AG09319 (cell line): ENCODE measurements around the gene ZNF500.
A peak's percentile ranks its signal among the peaks of the same experiment; 100 is the strongest.

Source experiments
- DNase-seq: peaks from one replicate; pipeline ENCODE4 v3.0.0-alpha.2; 2010; ENCODE audit warnings: low read depth; ENCODE audit errors: extremely low read depth
- CTCF ChIP-seq: IDR thresholded peaks from 2 replicates; pipeline ENCODE4 v1.5.1; 2011; ENCODE audit warnings: low read depth, mild to moderate bottlenecking, inconsistent platforms, low read length, moderate library complexity

The ZNF500 gene

DNA sequence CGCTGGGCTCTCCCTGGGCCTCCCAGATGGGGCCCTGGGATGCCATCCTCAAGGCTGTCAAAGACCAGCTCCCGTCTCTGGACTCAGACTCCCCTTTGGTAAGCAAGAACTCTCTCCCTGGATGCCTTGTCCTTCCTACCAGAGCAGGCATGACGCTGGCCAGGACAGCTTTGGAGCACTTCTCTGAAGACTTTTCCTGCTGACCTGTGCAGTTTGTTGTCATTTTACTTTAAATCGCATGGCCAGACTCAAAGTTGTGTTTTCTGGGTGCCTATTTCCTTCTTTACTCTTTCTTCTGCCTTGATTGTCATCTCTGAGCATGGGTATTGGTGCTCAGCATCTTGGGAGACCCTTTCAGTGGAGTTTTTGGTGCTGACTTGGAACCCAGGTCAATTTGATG is 30.4 kb downstream of the ZNF500 start:
- no peak for TF ChIP-seq CTCF
- DNase-seq: no peak

DNA sequence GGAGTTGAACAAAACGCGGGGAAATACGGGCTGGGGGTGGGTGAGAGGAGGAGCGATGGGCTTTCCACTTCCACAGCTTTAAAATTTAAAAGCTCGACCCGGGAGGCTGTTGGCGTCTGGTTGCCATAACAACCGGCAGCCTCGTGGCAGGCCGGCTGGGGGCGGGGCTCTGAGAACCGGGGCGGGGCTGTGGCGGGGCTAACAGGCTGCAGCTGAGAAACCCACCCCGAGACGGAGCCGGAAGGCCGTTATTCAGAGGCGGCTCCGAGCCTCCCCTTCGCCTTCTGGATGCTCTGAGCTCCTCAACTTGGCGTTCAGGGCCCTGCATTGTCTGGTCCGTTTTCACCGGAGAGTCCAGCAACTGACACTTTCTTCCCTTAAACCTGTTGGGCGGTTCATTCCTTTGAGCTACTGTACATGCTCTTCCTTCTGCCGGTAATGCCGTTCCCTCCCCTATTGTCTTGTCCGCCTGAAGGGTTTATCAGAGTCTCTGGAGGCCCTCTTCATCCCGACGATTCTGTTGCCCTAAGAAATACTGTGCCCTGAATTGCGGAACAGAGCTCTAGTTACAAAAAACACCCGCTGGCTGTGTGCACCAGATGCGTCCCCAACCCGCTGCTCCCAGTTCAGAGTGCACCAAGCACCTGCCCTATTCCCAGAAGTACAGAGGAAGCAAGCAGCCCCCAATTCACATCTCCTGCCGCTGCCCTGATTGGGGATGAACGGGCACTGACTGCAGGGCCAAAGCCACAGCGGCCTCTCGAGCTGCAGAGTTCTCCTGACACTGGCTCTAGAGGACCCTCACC is 32.0 kb downstream of the ZNF500 start:
- TF ChIP-seq CTCF: no peak
- peak; percentile 41 for DNase-seq

- TF ChIP-seq CTCF: no peak
- peak; percentile 94 for DNase-seq
Measured at GRCh38 chr16:4734063-4734729, 32.8 kb downstream of the ZNF500 start, which contains the start of the genes ANKS3 and DNAAF8. Gene ANKS3 (minus strand): TSS chr16:4734271. CDS start chr16:4730149, 4,122 bp downstream. Gene DNAAF8 (plus strand): TSS chr16:4734537. CDS start chr16:4736515, 1,978 bp downstream.

DNA sequence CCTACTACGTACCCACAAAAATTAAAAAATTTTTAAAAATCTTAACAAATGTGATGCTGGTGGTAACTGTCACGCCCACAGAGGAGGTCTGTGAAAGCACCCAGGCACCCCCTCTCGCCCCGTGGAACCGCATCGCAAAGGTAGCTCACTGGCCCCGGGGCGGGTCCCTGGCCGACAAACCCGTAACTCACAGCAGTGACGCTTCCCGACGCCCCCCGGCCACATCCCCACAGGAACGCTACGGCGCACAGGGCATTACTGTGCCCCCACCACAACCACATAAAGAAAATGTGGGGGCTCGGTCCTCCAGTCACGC is 33.3 kb downstream of the ZNF500 start:
- TF ChIP-seq CTCF: no peak
- DNase-seq: no peak

GRCh38 chr16:4733211-4733742 is 33.7 kb downstream of the ZNF500 start:
- DNase-seq: no peak
- no peak for TF ChIP-seq CTCF

DNA sequence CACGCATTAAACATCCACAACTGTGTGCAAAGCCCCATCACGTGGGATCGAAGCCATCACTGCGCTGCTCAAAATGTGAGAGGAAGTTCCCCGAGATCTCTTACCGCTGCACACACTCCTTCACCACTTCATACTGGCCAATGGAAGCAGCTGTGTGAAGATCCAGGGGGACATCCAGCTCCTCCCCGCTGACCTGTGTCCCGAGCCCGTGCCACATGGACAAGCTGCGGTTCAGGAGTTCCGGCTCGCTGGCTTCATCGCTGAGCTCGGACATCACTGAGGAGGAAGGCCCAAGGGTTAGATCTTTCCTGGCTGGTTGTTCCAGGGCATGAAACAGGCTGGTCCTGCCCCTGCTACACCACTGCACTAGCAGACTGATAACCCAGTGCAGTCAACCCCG is 37.1 kb downstream of the ZNF500 start:
- TF ChIP-seq CTCF: no peak
- DNase-seq: no peak

GRCh38 chr16:4728676-4729075 is 38.3 kb downstream of the ZNF500 start:
- DNase-seq: no peak
- TF ChIP-seq CTCF: no peak
